Measurements from ENCODE around the gene CEP131.
A peak's percentile ranks its signal among the peaks of the same experiment; 100 is the strongest.

The CEP131 gene

DNA sequence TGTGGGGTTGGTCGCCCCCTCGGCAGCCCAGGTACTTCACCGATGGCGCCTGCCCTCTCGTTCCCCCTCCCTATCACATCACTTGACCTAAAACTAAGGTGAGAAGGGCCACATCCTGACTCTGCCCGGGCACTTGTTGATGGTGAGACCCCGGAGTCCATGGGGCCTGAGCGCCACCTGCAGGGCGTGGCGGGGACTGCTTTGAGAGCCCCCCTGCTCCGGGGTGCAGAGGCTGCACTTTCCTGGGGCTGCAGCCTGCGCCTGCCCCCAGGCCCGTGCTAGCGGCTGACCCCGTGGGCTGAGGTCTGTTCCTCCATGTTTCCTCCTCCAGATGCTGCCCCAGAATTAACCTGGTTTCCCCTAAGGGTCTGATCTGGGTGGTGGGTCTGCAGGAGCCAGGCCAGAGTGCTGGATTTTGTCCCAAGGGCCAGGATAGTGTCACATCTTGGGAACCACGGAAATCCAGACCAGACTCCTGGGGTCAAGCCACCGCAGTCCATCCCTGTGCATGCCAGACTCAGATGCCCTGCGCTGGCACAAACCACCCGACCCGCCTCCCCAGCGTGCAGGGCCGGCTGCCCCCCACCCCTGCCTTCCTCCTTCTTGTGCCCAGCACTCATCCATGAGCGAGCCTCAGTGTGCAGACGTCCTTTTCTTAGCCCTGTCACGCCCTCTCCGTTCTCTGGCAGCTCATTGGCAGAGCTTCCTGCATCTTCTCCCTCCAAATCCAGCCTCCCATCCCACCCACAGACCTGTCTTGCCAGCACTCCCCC is 19.1 kb upstream of the CEP131 start (continued):
- TF ChIP-seq, protein P1, sequence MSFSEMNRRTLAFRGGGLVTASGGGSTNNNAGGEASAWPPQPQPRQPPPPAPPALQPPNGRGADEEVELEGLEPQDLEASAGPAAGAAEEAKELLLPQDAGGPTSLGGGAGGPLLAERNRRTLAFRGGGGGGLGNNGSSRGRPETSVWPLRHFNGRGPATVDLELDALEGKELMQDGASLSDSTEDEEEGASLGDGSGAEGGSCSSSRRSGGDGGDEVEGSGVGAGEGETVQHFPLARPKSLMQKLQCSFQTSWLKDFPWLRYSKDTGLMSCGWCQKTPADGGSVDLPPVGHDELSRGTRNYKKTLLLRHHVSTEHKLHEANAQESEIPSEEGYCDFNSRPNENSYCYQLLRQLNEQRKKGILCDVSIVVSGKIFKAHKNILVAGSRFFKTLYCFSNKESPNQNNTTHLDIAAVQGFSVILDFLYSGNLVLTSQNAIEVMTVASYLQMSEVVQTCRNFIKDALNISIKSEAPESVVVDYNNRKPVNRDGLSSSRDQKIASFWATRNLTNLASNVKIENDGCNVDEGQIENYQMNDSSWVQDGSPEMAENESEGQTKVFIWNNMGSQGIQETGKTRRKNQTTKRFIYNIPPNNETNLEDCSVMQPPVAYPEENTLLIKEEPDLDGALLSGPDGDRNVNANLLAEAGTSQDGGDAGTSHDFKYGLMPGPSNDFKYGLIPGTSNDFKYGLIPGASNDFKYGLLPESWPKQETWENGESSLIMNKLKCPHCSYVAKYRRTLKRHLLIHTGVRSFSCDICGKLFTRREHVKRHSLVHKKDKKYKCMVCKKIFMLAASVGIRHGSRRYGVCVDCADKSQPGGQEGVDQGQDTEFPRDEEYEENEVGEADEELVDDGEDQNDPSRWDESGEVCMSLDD (tag by site-specific recombination; IDR thresholded peaks at IDR 0.05): peak; percentile 77; the same call in 1 of the 2 replicates
- TF ChIP-seq ZBTB7A (tag by site-specific recombination; IDR thresholded peaks at IDR 0.05; ENCODE audit: low read depth) (0 out of 2 replicates have a peak, but pooled peaks have one; percentile 35), ZNF214 (tag by site-specific recombination; IDR thresholded peaks at IDR 0.05; ENCODE audit: borderline replicate concordance) (no peak), ZNF10 (tag by site-specific recombination; IDR thresholded peaks at IDR 0.05) (peak; percentile 24; the same call in 1 of the 2 replicates), SP2 (tag by site-specific recombination; IDR thresholded peaks at IDR 0.05) (peak; percentile 43), GLIS1 (tag by site-specific recombination; IDR thresholded peaks at IDR 0.05) (peak; percentile 25; the same call in 1 of the 2 replicates)
- TF ChIP-seq, protein P2, sequence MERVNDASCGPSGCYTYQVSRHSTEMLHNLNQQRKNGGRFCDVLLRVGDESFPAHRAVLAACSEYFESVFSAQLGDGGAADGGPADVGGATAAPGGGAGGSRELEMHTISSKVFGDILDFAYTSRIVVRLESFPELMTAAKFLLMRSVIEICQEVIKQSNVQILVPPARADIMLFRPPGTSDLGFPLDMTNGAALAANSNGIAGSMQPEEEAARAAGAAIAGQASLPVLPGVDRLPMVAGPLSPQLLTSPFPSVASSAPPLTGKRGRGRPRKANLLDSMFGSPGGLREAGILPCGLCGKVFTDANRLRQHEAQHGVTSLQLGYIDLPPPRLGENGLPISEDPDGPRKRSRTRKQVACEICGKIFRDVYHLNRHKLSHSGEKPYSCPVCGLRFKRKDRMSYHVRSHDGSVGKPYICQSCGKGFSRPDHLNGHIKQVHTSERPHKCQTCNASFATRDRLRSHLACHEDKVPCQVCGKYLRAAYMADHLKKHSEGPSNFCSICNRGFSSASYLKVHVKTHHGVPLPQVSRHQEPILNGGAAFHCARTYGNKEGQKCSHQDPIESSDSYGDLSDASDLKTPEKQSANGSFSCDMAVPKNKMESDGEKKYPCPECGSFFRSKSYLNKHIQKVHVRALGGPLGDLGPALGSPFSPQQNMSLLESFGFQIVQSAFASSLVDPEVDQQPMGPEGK (tag by site-specific recombination; IDR thresholded peaks at IDR 0.05): peak; percentile 44; the same call in 1 of the 2 replicates
- TF ChIP-seq, protein P3, sequence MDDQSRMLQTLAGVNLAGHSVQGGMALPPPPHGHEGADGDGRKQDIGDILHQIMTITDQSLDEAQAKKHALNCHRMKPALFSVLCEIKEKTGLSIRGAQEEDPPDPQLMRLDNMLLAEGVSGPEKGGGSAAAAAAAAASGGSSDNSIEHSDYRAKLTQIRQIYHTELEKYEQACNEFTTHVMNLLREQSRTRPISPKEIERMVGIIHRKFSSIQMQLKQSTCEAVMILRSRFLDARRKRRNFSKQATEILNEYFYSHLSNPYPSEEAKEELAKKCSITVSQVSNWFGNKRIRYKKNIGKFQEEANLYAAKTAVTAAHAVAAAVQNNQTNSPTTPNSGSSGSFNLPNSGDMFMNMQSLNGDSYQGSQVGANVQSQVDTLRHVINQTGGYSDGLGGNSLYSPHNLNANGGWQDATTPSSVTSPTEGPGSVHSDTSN (CRISPR knock-in tag; IDR thresholded peaks at IDR 0.05): 0 out of 2 replicates have a peak, but pooled peaks have one; percentile 29

DNA sequence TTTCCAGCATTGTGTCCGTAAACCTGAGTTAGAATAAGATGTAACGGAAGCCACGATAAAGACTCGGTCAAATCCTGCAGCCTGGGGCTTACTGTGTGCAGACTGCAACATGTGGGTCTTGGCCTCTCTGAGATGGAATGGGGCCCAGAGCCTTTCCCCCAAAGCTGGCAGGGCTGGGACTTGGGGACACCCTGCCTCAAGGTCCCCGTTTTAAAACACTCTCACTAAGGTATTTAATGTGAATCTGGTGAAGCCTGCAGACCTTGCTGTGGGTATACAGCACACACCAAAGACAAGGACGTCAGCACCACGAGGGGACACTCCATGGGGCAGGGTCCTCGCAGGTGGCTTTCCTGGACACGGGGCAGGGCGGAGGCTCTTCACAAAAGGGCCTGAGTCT is 18.4 kb upstream of the CEP131 start:
- CTCF ChIA-PET: interaction anchor here (0.7 to 5.2 kb wide), 4 partner anchors 13 to 333 kb away, joined by 3 to 42 read pairs (median 6); no protein-coding TSS in a partner anchor
- Histone ChIP-seq H3K4me1 (ENCODE audit: control insufficient read depth, insufficient read depth, low read length) (no peaks in the 10 kb centered on the region; the same call in 1 of the 2 replicates), H3K36me3 (ENCODE audit: control insufficient read depth in 2 of 2, insufficient read depth in 1 of 2, low read length in 2 of 2) (peaks cover 0 to 37% of the 10 kb centered on the region in 2 experiments; a peak in 2 of 3 replicates), H3K9me3 (ENCODE audit: control insufficient read depth, insufficient read depth, low read depth, low read length) (no peaks in the 10 kb centered on the region), H3K4me3 (ENCODE audit: low read depth, low read length) (no peak overlapping the region), H3K27ac (ENCODE audit: extremely low read depth, low read depth, low read length) (no peak overlapping the region; the same call in 1 of the 2 replicates)
- POLR2A ChIA-PET: interaction anchor here (0.7 to 1.8 kb wide), 3 partner anchors 18 to 776 kb away, joined by 3 to 6 read pairs (median 3); partner anchors contain the start of gene CEP131
- TF ChIP-seq, protein P4, sequence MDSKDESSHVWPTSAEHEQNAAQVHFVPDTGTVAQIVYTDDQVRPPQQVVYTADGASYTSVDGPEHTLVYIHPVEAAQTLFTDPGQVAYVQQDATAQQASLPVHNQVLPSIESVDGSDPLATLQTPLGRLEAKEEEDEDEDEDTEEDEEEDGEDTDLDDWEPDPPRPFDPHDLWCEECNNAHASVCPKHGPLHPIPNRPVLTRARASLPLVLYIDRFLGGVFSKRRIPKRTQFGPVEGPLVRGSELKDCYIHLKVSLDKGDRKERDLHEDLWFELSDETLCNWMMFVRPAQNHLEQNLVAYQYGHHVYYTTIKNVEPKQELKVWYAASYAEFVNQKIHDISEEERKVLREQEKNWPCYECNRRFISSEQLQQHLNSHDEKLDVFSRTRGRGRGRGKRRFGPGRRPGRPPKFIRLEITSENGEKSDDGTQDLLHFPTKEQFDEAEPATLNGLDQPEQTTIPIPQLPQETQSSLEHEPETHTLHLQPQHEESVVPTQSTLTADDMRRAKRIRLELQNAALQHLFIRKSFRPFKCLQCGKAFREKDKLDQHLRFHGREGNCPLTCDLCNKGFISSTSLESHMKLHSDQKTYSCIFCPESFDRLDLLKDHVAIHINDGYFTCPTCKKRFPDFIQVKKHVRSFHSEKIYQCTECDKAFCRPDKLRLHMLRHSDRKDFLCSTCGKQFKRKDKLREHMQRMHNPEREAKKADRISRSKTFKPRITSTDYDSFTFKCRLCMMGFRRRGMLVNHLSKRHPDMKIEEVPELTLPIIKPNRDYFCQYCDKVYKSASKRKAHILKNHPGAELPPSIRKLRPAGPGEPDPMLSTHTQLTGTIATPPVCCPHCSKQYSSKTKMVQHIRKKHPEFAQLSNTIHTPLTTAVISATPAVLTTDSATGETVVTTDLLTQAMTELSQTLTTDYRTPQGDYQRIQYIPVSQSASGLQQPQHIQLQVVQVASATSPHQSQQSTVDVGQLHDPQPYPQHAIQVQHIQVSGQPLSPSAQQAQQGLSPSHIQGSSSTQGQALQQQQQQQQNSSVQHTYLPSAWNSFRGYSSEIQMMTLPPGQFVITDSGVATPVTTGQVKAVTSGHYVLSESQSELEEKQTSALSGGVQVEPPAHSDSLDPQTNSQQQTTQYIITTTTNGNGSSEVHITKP (tag by site-specific recombination; IDR thresholded peaks at IDR 0.05): no peak
- TF ChIP-seq ZNF792 (tag by site-specific recombination; IDR thresholded peaks at IDR 0.05): no peak
- no peak for TF ChIP-seq SALL2 (tag by site-specific recombination; IDR thresholded peaks at IDR 0.05; ENCODE audit: borderline replicate concordance)
